DOHH2 (cell line): Measurements from ENCODE around the gene FOXN3.

Experiments used
- EZH2phosphoT487 ChIP-seq: fragments of 200-600 bp; sonication (generic); IDR thresholded peaks from 2 replicates; pipeline ENCODE4 v1.6.1; 2017; ENCODE audit warnings: borderline replicate concordance, mild to moderate bottlenecking, antibody characterized with exemption, low read length, moderate library complexity, mixed read lengths
- TF ChIP-seq, protein P1 (sequence below): fragments of 200-600 bp; sonication (generic); IDR thresholded peaks from one replicate; pipeline ENCODE4 v1.5.1; 2014; ENCODE audit warnings: antibody characterized with exemption, mild to moderate bottlenecking, low read depth, low read length; ENCODE audit not compliant: poor library complexity, severe bottlenecking

DNA sequence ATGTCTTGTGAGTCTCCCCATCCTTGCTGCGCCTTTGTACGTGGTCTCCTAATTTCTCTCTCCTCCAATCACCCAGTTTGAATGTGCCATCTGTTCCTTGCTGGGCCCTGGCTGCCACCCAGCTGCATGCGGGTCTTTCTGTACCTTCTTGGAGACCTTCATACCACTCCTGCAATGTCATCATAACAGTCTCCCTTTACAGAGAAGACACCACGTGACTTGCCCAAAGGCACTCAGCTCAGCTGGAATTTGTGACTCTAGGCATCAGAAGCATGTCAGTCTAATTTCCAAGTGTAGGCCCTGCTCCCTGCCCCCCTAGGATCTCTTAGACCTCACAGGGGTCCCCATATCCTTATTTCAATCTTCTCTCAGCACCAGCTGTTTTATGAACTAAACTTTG, 308.4 kb downstream of the FOXN3 start:
- TF ChIP-seq, protein P1, sequence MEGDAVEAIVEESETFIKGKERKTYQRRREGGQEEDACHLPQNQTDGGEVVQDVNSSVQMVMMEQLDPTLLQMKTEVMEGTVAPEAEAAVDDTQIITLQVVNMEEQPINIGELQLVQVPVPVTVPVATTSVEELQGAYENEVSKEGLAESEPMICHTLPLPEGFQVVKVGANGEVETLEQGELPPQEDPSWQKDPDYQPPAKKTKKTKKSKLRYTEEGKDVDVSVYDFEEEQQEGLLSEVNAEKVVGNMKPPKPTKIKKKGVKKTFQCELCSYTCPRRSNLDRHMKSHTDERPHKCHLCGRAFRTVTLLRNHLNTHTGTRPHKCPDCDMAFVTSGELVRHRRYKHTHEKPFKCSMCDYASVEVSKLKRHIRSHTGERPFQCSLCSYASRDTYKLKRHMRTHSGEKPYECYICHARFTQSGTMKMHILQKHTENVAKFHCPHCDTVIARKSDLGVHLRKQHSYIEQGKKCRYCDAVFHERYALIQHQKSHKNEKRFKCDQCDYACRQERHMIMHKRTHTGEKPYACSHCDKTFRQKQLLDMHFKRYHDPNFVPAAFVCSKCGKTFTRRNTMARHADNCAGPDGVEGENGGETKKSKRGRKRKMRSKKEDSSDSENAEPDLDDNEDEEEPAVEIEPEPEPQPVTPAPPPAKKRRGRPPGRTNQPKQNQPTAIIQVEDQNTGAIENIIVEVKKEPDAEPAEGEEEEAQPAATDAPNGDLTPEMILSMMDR = no peak
- no peak for TF ChIP-seq EZH2phosphoT487
